ENCODE measurements around the gene CACNA1A. TPM values are rescaled to one million over a fixed set of nuclear protein-coding genes. Genes with fewer than 3 reads are reported as not detected.
A peak's percentile ranks its signal among the peaks of the same experiment; 100 is the strongest.

The CACNA1A gene
- total and polyA plus RNA-seq, 2 experiments from 2014 or later, result 2.0 TPM

DNA sequence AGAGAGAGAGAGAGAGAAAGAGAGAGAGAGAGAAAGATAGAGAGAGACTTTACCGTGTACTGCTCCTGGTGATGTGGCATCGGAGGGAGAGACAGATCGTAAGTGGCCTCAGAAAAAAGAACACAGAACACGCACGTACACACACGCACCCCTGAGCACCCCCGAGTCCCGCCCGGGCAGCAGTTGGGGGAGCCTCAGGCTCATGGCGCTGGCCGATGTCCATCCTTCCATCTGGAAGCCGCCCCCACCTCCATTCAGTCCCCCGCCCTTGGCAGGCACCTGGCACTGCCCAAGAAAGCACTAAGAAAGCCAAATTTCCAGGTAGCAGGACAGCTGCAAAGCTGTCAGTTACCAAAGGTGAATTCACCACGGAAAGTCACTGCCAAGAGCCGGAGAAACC lies 239.1 kb downstream of the CACNA1A start:
- 93% methylated on average over 12 of the region's 15 CpGs for WGBS (ENCODE audit: low lambda C conversion rate, missing lambda C conversion rate)
- Histone ChIP-seq H4K20me1 (ENCODE audit: insufficient read depth, poor library complexity, severe bottlenecking) (no peaks in the 10 kb centered on the region), H3K4me3 (no peak overlapping the region), H3K27me3 (no peaks in the 10 kb centered on the region), H3K36me3 (replicated peaks; ENCODE audit: insufficient read depth, low read depth) (no peaks in the 10 kb centered on the region), H3K9me2 (replicated peaks; ENCODE audit: insufficient read depth) (no peaks in the 10 kb centered on the region), H3K27ac (no peak overlapping the region), H3K4me1 (ENCODE audit: insufficient read depth) (no peaks in the 10 kb centered on the region), H3K79me2 (no peaks in the 10 kb centered on the region), H2AFZ (no peak overlapping the region), H3K9me3 (ENCODE audit: low read depth) (no peaks in the 10 kb centered on the region), H3K4me2 (no peak overlapping the region)
- TF ChIP-seq EZH2phosphoT487 (IDR thresholded peaks at IDR 0.05; ENCODE audit: low read depth, severe bottlenecking, unreplicated experiment), result no peak
- TF ChIP-seq EZH2 (IDR thresholded peaks at IDR 0.05; ENCODE audit: borderline replicate concordance), result no peak
- TF ChIP-seq, protein P1, sequence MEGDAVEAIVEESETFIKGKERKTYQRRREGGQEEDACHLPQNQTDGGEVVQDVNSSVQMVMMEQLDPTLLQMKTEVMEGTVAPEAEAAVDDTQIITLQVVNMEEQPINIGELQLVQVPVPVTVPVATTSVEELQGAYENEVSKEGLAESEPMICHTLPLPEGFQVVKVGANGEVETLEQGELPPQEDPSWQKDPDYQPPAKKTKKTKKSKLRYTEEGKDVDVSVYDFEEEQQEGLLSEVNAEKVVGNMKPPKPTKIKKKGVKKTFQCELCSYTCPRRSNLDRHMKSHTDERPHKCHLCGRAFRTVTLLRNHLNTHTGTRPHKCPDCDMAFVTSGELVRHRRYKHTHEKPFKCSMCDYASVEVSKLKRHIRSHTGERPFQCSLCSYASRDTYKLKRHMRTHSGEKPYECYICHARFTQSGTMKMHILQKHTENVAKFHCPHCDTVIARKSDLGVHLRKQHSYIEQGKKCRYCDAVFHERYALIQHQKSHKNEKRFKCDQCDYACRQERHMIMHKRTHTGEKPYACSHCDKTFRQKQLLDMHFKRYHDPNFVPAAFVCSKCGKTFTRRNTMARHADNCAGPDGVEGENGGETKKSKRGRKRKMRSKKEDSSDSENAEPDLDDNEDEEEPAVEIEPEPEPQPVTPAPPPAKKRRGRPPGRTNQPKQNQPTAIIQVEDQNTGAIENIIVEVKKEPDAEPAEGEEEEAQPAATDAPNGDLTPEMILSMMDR (IDR thresholded peaks at IDR 0.05; ENCODE audit: poor library complexity), result no peak
- DNase-seq (ENCODE audit: low spot score), result no peak

DNA sequence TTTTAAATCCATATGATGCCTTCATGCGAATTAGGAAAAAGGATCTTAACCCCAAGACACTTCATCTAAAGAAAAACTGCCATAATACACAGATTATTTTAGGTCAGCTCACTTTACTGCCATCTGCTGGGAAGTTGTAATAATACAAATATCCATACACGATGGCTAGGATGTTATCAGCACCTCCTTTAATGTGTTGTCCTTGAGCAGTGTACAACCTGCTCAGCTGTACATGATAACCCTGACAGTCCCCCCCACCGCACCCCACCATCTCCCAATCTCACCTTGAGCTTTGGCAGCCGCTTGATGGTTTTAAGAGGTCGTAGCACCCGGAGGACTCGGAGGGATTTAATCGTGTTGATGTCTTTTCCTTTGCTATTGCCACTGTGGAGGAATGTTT lies 243.8 kb downstream of the CACNA1A start:
- Histone ChIP-seq H3K4me1 (ENCODE audit: insufficient read depth) (no peaks in the 10 kb centered on the region), H3K36me3 (replicated peaks; ENCODE audit: insufficient read depth, low read depth) (no peaks in the 10 kb centered on the region), H3K79me2 (no peaks in the 10 kb centered on the region), H3K27ac (no peak overlapping the region), H4K20me1 (ENCODE audit: insufficient read depth, poor library complexity, severe bottlenecking) (no peaks in the 10 kb centered on the region), H3K9me3 (ENCODE audit: low read depth) (no peaks in the 10 kb centered on the region), H3K27me3 (no peaks in the 10 kb centered on the region), H3K9me2 (replicated peaks; ENCODE audit: insufficient read depth) (no peaks in the 10 kb centered on the region), H3K4me3 (no peak overlapping the region), H2AFZ (no peak overlapping the region), H3K4me2 (no peak overlapping the region)
- WGBS (ENCODE audit: low lambda C conversion rate, missing lambda C conversion rate), result 52% methylated on average over 8 of the region's 8 CpGs
- peak; percentile 72 for DNase-seq (ENCODE audit: low spot score)
- no peak for TF ChIP-seq EZH2phosphoT487 (IDR thresholded peaks at IDR 0.05; ENCODE audit: low read depth, severe bottlenecking, unreplicated experiment)
- TF ChIP-seq, protein P1 (IDR thresholded peaks at IDR 0.05; ENCODE audit: poor library complexity), result peak; percentile 68

DNA sequence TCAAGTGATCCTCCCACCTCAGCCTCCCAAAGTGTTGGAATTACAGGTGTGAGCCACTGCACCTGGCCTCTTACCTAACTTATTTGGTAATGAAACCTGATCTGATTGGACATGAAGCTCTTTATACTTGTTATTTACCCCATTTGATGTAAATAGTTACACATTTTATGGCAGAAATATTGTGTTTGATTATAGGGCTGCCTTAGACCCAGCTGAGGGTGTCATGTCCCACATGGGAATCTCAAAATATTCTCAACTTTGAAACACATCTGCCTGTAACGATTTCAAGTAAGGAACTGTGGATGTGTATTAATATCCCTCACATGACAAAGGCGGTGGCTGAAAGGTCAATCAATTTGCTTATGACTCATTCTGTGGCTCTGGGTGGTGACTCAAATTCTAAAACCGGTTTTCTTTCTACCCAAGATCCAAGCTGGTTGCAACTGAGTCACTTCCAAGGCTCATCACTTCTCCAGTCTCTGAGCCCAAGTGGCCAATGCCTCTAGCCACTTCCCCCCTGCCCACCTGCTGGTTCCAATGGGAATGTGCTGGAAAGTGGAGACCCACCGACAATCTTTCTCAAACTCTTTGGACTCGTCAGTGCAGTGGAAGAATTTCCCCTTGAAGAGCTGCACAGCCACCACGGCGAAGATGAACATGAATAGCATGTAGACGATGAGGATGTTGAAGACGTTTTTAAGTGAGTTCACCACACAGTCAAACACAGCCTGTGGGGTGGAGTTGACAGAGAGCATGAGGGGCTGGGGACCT lies 245.2 kb downstream of the CACNA1A start:
- Histone ChIP-seq H3K9me3 (ENCODE audit: low read depth) (no peaks in the 10 kb centered on the region), H3K4me3 (no peak overlapping the region), H3K4me2 (no peak overlapping the region), H2AFZ (no peak overlapping the region), H4K20me1 (ENCODE audit: insufficient read depth, poor library complexity, severe bottlenecking) (no peaks in the 10 kb centered on the region), H3K79me2 (no peaks in the 10 kb centered on the region), H3K36me3 (replicated peaks; ENCODE audit: insufficient read depth, low read depth) (no peaks in the 10 kb centered on the region), H3K4me1 (ENCODE audit: insufficient read depth) (no peaks in the 10 kb centered on the region), H3K9me2 (replicated peaks; ENCODE audit: insufficient read depth) (no peaks in the 10 kb centered on the region), H3K27ac (peak overlapping the region; percentile 37), H3K27me3 (no peaks in the 10 kb centered on the region)
- DNase-seq (ENCODE audit: low spot score), result peak; percentile 62
- 81% methylated on average over 9 of the region's 9 CpGs for WGBS (ENCODE audit: low lambda C conversion rate, missing lambda C conversion rate)
- TF ChIP-seq, protein P1 (IDR thresholded peaks at IDR 0.05; ENCODE audit: poor library complexity), result no peak
- TF ChIP-seq EZH2 (IDR thresholded peaks at IDR 0.05; ENCODE audit: borderline replicate concordance) (no peak), EZH2phosphoT487 (IDR thresholded peaks at IDR 0.05; ENCODE audit: low read depth, severe bottlenecking, unreplicated experiment) (no peak)
